Suprapubic skin (tissue), 4 donors: ENCODE results near the gene FMNL2. TPM values are rescaled to one million over a fixed set of nuclear protein-coding genes. Genes with fewer than 3 reads are reported as not detected.

ENCODE experiments used
- DNase-seq, 2 donors: peaks; one replicate each; pipeline ENCODE4 v3.0.0-alpha.2; 2019; ENCODE audit warnings: low spot score in 2 of 2
- H3K27ac ChIP-seq: fragments of 200-600 bp; sonication (generic); one replicate; pipeline ENCODE4 v1.5.1; 2019
- H3K27me3 ChIP-seq: fragments of 200-600 bp; sonication (generic); one replicate; pipeline ENCODE4 v1.5.1; 2019
- H3K36me3 ChIP-seq: fragments of 200-600 bp; sonication (generic); one replicate; pipeline ENCODE4 v1.5.1; 2019
- H3K4me1 ChIP-seq: fragments of 200-600 bp; sonication (generic); one replicate; pipeline ENCODE4 v1.5.1; 2019
- H3K4me3 ChIP-seq: fragments of 200-600 bp; sonication (generic); one replicate; pipeline ENCODE4 v1.5.1; 2019; ENCODE audit warnings: mild to moderate bottlenecking
- H3K9me3 ChIP-seq: fragments of 200-600 bp; sonication (generic); one replicate; pipeline ENCODE4 v1.5.1; 2019
- EP300 ChIP-seq: sonication (generic); formaldehyde crosslinking; IDR thresholded peaks from one replicate; pipeline ENCODE4 v1.6.1; 2017; ENCODE audit warnings: antibody characterized with exemption
- POLR2A ChIP-seq, 2 donors: fragments of 450-650 bp; IDR thresholded peaks; one replicate each; pipeline ENCODE4 v1.6.1; 2017; ENCODE audit warnings: antibody characterized with exemption in 2 of 2, mild to moderate bottlenecking in 2 of 2, moderate library complexity in 2 of 2
- POLR2AphosphoS5 ChIP-seq, 3 donors: sonication (generic); formaldehyde crosslinking; IDR thresholded peaks; one replicate each; pipeline ENCODE4 v1.6.1; 2017; ENCODE audit warnings: antibody characterized with exemption in 3 of 3
- WGBS: methylation state at CpG from one replicate; pipeline ENCODE4 v1.1.5; 2018; 5-methylcytosine and 5-hydroxymethylcytosine counted together
- total RNA-seq, 4 donors: library from RNA; depleted of rRNA; stranded (reverse); fragments of >200 nt; gene quantifications; one replicate each; pipeline ENCODE4 v1.1.0, GENCODE V29; 2016
- TF ChIP-seq, protein P1 (sequence below), 2 donors: fragments of 200-600 bp in 1 of 2; fragments of 450-650 bp in 1 of 2; sonication (generic) in 1 of 2; IDR thresholded peaks; one replicate each; pipeline ENCODE4 v1.5.1; 2016 to 2019; ENCODE audit warnings: antibody characterized with exemption in 2 of 2, mild to moderate bottlenecking in 1 of 2, moderate library complexity in 1 of 2

FMNL2 gene
- total RNA-seq, 4 donors from 2014 or later: 15.4 to 18.1 (median 16.0) TPM

DNA sequence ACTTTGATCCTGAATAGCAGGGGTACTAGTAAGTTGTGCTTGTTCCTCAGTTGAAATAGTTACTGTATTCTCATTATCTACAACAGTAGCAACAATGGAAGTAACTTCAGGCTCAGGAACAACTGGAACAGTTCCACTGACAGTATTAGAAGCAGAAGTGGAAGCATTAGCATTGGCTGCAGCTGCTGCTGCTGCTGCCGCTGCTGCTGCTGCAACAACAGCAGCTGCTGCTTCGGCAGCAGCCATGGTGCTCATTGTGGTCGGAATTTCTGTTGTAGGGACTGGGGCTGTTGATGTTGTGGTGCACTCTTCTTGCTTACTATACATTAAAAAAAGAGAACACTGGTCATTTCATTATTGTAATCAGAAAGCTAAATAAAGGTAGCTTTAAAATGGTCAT, 341.5 kb downstream of the FMNL2 start:
- peaks cover 87% of the 10 kb centered on the region for H3K36me3 ChIP-seq
- no peaks in the 10 kb centered on the region for H3K9me3 ChIP-seq
- WGBS: 94% methylated on average over 3 of the region's 3 CpGs
- no peak overlapping the region for H3K4me3 ChIP-seq
- no peak for TF ChIP-seq EP300
- no peak for TF ChIP-seq POLR2A (IDR thresholded peaks at IDR 0.05)
- TF ChIP-seq, protein P1, sequence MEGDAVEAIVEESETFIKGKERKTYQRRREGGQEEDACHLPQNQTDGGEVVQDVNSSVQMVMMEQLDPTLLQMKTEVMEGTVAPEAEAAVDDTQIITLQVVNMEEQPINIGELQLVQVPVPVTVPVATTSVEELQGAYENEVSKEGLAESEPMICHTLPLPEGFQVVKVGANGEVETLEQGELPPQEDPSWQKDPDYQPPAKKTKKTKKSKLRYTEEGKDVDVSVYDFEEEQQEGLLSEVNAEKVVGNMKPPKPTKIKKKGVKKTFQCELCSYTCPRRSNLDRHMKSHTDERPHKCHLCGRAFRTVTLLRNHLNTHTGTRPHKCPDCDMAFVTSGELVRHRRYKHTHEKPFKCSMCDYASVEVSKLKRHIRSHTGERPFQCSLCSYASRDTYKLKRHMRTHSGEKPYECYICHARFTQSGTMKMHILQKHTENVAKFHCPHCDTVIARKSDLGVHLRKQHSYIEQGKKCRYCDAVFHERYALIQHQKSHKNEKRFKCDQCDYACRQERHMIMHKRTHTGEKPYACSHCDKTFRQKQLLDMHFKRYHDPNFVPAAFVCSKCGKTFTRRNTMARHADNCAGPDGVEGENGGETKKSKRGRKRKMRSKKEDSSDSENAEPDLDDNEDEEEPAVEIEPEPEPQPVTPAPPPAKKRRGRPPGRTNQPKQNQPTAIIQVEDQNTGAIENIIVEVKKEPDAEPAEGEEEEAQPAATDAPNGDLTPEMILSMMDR (IDR thresholded peaks at IDR 0.05): no peak
- no peak for TF ChIP-seq POLR2AphosphoS5 (IDR thresholded peaks at IDR 0.05)
- H3K27ac ChIP-seq: no peak overlapping the region
- DNase-seq: no peak
- H3K27me3 ChIP-seq: no peaks in the 10 kb centered on the region
- H3K4me1 ChIP-seq: no peaks in the 10 kb centered on the region

DNA sequence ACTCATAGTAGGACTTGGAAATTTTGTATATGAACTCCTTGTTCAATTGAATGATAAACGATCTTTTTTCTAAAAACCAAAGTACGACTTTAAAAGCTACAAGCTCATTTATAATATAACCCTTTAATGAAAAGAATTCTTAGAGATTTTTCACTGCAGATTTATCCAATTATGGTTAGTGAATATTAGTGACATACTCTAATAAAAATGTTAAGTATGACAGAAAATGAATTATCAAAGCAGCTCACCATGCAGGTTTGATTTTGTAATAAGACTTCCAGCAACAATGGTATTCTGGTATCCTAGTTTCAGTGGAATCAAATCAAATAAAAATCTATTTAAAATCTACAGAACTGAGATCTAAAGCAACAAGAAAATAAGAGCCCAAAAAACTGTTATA, 343.8 kb downstream of the FMNL2 start:
- no peaks in the 10 kb centered on the region for H3K4me1 ChIP-seq
- H3K4me3 ChIP-seq: no peak overlapping the region
- TF ChIP-seq EP300: no peak
- TF ChIP-seq, protein P1 (IDR thresholded peaks at IDR 0.05): no peak
- TF ChIP-seq POLR2AphosphoS5 (IDR thresholded peaks at IDR 0.05): no peak
- TF ChIP-seq POLR2A (IDR thresholded peaks at IDR 0.05): no peak
- peaks cover 68% of the 10 kb centered on the region for H3K36me3 ChIP-seq
- H3K27ac ChIP-seq: no peak overlapping the region
- 79% methylated on average over 2 of the region's 2 CpGs for WGBS
- H3K27me3 ChIP-seq: no peaks in the 10 kb centered on the region
- no peak for DNase-seq
- H3K9me3 ChIP-seq: no peaks in the 10 kb centered on the region

DNA sequence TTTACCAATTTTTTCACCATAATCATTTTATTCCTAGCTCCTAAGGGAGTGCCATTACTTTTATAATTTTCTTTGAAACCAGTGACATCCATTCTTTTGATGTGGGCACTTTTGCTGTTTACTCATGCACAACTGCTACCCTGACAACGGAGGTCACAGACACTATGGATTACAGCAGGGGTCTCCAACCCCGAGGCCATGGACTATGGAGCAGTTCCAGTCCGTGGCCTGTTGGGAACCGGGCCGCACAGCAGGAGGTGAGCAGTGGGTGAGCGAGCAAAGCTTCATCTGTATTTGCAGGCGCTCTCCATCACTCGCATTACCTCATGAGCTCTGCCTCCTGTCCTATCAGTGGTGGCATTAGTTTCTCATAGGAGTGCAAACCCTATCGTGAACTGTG, 347.7 kb downstream of the FMNL2 start:
- WGBS: 97% methylated on average over 9 of the region's 9 CpGs
- TF ChIP-seq POLR2A (IDR thresholded peaks at IDR 0.05): no peak
- no peak for TF ChIP-seq EP300
- TF ChIP-seq, protein P1 (IDR thresholded peaks at IDR 0.05): no peak
- TF ChIP-seq POLR2AphosphoS5 (IDR thresholded peaks at IDR 0.05): no peak
- no peak overlapping the region for H3K4me3 ChIP-seq
- H3K4me1 ChIP-seq: peaks cover 3% of the 10 kb centered on the region
- H3K27me3 ChIP-seq: no peaks in the 10 kb centered on the region
- peaks cover 31% of the 10 kb centered on the region for H3K36me3 ChIP-seq
- H3K27ac ChIP-seq: no peak overlapping the region
- DNase-seq: no peak
- no peaks in the 10 kb centered on the region for H3K9me3 ChIP-seq

DNA sequence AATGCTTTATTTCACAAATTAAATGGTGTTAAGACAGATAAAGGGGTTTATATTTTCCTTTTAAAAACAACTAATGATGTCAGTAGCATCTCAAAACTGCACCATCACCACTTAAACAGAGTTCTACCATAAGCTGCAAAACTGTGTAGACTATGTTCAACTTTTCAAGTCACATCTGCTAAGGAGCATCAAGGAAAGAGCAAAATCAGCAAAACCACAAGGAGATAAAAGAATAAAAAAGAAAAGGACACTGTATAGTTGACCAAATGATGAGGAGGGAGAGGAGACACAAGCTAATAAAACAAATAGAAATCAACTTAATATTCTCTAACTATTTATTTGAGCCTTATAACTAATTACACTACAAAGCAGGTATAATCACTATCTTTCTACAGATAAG, 348.4 kb downstream of the FMNL2 start:
- peaks cover 30% of the 10 kb centered on the region for H3K36me3 ChIP-seq
- no peak for TF ChIP-seq POLR2AphosphoS5 (IDR thresholded peaks at IDR 0.05)
- TF ChIP-seq, protein P1 (IDR thresholded peaks at IDR 0.05): no peak
- no peak for TF ChIP-seq EP300
- no peak for TF ChIP-seq POLR2A (IDR thresholded peaks at IDR 0.05)
- H3K27me3 ChIP-seq: no peaks in the 10 kb centered on the region
- H3K4me3 ChIP-seq: no peak overlapping the region
- H3K27ac ChIP-seq: no peak overlapping the region
- peaks cover 3% of the 10 kb centered on the region for H3K4me1 ChIP-seq
- DNase-seq: no peak
- no peaks in the 10 kb centered on the region for H3K9me3 ChIP-seq

DNA sequence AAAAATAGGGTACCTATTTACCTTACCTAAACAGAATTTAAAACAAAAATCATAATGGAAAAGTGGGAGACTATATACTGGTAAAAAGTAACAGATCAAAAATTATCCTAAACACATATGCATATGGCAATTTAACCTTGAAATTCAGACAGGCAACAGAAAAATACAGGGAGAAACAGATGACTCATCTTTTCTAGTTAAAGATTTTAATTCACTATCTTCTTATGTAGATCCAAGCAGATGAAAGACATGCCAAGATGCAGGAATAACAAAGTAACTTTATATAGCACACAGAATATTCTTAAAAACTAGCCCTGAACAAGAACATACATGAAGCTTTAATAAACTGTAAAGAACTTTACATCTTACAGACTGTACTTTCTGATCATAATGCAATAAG, 351.3 kb downstream of the FMNL2 start:
- TF ChIP-seq POLR2AphosphoS5 (IDR thresholded peaks at IDR 0.05) (no peak), POLR2A (IDR thresholded peaks at IDR 0.05) (no peak), EP300 (no peak)
- TF ChIP-seq, protein P1 (IDR thresholded peaks at IDR 0.05): no peak
- peaks cover 5% of the 10 kb centered on the region for H3K36me3 ChIP-seq
- no peak overlapping the region for H3K4me3 ChIP-seq
- H3K27me3 ChIP-seq: no peaks in the 10 kb centered on the region
- no peak overlapping the region for H3K27ac ChIP-seq
- H3K4me1 ChIP-seq: peaks cover 3% of the 10 kb centered on the region
- DNase-seq: no peak
- H3K9me3 ChIP-seq: no peaks in the 10 kb centered on the region
